SU-DHL-6 (cell line): Measurements from ENCODE around the gene CCNI2.

ENCODE experiments used
- CTCF ChIP-seq: fragments of 200-600 bp; sonication (generic); IDR thresholded peaks from one replicate; pipeline ENCODE4 v1.5.1; 2017; ENCODE audit warnings: antibody characterized with exemption, mild to moderate bottlenecking, low read length, moderate library complexity; ENCODE audit not compliant: insufficient read depth, poor library complexity, severe bottlenecking
- EZH2phosphoT487 ChIP-seq: fragments of 200-600 bp; sonication (generic), shearing (Covaris generic); conservative IDR thresholded peaks from 2 replicates; pipeline ENCODE4 v1.6.1; 2018; ENCODE audit warnings: mild to moderate bottlenecking, antibody characterized with exemption, low read length, moderate library complexity, mixed read lengths

GRCh38 chr5:132729896-132730295 lies 17.3 kb upstream of the CCNI2 start:
- TF ChIP-seq CTCF (no peak), EZH2phosphoT487 (no peak)
